A673 (cell line): ENCODE data around the gene COA7.

Experiments
- EZH2 ChIP-seq: fragments of 200-600 bp; sonication (generic); IDR thresholded peaks from 2 replicates; pipeline ENCODE4 v1.6.1; 2017; ENCODE audit warnings: borderline replicate concordance, low read depth, mild to moderate bottlenecking, mixed read lengths, antibody characterized with exemption, low read length; ENCODE audit not compliant: poor library complexity, severe bottlenecking
- TF ChIP-seq, protein P1 (sequence below): fragments of 300-800, 200-600 bp; sonication (generic); conservative IDR thresholded peaks from 2 replicates; pipeline ENCODE4 v1.5.1; 2017; ENCODE audit warnings: low read depth, mild to moderate bottlenecking, antibody characterized with exemption, low read length, moderate library complexity, mixed read lengths

GRCh38 chr1:52636721-52637695 lies 61.1 kb downstream of the COA7 start:
- TF ChIP-seq, protein P1, sequence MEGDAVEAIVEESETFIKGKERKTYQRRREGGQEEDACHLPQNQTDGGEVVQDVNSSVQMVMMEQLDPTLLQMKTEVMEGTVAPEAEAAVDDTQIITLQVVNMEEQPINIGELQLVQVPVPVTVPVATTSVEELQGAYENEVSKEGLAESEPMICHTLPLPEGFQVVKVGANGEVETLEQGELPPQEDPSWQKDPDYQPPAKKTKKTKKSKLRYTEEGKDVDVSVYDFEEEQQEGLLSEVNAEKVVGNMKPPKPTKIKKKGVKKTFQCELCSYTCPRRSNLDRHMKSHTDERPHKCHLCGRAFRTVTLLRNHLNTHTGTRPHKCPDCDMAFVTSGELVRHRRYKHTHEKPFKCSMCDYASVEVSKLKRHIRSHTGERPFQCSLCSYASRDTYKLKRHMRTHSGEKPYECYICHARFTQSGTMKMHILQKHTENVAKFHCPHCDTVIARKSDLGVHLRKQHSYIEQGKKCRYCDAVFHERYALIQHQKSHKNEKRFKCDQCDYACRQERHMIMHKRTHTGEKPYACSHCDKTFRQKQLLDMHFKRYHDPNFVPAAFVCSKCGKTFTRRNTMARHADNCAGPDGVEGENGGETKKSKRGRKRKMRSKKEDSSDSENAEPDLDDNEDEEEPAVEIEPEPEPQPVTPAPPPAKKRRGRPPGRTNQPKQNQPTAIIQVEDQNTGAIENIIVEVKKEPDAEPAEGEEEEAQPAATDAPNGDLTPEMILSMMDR, result no peak
- TF ChIP-seq EZH2, result no peak
